Adrenal gland (tissue), 5 donors: ENCODE results near the gene DLG4.

Experiments
- POLR2A ChIP-seq, 2 donors: fragments of 450-650 bp; IDR thresholded peaks; one replicate each; pipeline ENCODE4 v1.6.1; 2017; ENCODE audit warnings: antibody characterized with exemption in 2 of 2, mild to moderate bottlenecking in 2 of 2, moderate library complexity in 1 of 2
- TF ChIP-seq, protein P1 (sequence below), 6 experiments: fragments of 450-650 bp in 4 of 6; fragments of 200-600 bp in 2 of 6; sonication (generic) in 1 of 6; IDR thresholded peaks; 1 replicate in 5 of 6; 2 replicates in 1 of 6; pipeline versions ENCODE4 v1.5.1 to v1.8.0; 2016 to 2021; ENCODE audit warnings: antibody characterized with exemption in 6 of 6, mild to moderate bottlenecking in 2 of 6, moderate library complexity in 1 of 6
- donor health status: DM: no; HTN: no; CAD: no.

DNA sequence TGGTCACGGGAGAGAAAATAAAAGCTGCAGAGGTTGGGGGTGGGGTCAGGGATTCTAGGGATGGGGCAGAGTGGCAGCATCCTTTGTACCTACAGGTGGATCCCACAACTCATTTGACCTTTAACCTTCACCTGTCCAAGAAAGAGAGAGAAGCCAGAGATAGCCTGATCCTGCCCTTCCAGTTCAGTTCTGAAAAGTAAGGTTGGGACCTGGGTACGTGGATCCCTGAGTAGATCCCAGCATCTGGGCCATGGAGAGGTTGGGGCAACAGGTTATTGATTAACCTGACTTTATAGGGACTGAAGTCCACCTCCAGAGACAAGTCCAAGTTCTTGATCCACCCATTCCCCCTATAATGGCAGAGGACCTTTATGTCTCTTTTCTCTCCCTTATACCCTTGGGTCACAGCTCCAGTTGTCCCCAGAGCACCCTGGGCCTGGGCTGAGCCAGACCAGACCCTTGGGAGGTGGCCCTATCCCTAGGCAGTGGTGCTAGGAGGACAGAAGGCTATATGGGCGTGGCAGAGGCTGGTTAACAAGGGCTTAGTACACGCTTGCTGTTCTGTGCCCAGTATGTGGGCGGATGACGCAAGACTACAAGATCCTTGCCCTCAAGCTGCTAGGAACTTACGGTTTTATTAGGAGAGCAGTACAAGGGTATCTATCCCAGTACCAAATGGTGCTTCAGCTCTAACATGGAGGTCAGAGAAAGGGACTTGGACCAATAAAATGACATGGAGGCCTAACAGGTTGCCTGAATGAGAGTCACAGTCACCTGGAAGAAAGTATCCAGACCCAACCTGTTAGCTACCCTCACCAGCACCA, 39.3 kb upstream of the DLG4 start:
- no peak for TF ChIP-seq POLR2A (IDR thresholded peaks at IDR 0.05)
- TF ChIP-seq, protein P1, sequence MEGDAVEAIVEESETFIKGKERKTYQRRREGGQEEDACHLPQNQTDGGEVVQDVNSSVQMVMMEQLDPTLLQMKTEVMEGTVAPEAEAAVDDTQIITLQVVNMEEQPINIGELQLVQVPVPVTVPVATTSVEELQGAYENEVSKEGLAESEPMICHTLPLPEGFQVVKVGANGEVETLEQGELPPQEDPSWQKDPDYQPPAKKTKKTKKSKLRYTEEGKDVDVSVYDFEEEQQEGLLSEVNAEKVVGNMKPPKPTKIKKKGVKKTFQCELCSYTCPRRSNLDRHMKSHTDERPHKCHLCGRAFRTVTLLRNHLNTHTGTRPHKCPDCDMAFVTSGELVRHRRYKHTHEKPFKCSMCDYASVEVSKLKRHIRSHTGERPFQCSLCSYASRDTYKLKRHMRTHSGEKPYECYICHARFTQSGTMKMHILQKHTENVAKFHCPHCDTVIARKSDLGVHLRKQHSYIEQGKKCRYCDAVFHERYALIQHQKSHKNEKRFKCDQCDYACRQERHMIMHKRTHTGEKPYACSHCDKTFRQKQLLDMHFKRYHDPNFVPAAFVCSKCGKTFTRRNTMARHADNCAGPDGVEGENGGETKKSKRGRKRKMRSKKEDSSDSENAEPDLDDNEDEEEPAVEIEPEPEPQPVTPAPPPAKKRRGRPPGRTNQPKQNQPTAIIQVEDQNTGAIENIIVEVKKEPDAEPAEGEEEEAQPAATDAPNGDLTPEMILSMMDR (IDR thresholded peaks at IDR 0.05) = no peak
